Activated CD8-positive, alpha-beta T cell treated with anti-CD3 and anti-CD28 coated beads for 36 hours (primary cell): Measurements from ENCODE around the gene RANBP1. TPM values are rescaled to one million over a fixed set of nuclear protein-coding genes. Genes with fewer than 3 reads are reported as not detected.

Experiments used
- ATAC-seq: fragments of 200-7000 bp; cut with Tn5 transposase; one replicate; pipeline ENCODE4 v1.10.0; 2021; ENCODE audit warnings: mild to moderate bottlenecking, moderate library complexity
- CTCF ChIA-PET: fragments of 350-600 bp; sonication (Branson Sonifier 250); formaldehyde crosslinking; loops from one replicate; lab custom pipeline; 2021; ENCODE audit warnings: antibody characterized with exemption; lab: Charles Lee
- POLR2A ChIA-PET: fragments of 350-600 bp; sonication (Branson Sonifier 250); formaldehyde crosslinking; loops from one replicate; lab custom pipeline; 2021; ENCODE audit warnings: antibody characterized with exemption; lab: Charles Lee
- DNase-seq: peaks from one replicate; pipeline ENCODE4 v3.0.0-alpha.2; 2020
- H3K27ac Mint-ChIP-seq: one replicate; pipeline ENCODE4 v1.8.0; 2021; ENCODE audit warnings: mild to moderate bottlenecking, mixed read lengths
- H3K27me3 Mint-ChIP-seq: one replicate; pipeline ENCODE4 v1.8.0; 2021; ENCODE audit warnings: mixed read lengths
- H3K36me3 Mint-ChIP-seq: one replicate; pipeline ENCODE4 v1.8.0; 2021; ENCODE audit warnings: low read depth, mixed read lengths
- H3K4me1 Mint-ChIP-seq: one replicate; pipeline ENCODE4 v1.8.0; 2021; ENCODE audit warnings: low read depth, mixed read lengths
- H3K4me3 Mint-ChIP-seq: one replicate; pipeline ENCODE4 v1.8.0; 2021; ENCODE audit warnings: mild to moderate bottlenecking, moderate library complexity, mixed read lengths
- H3K9me3 Mint-ChIP-seq: one replicate; pipeline ENCODE4 v1.8.0; 2021; ENCODE audit warnings: mixed read lengths
- CTCF ChIP-seq: fragments of 200-600 bp; IDR thresholded peaks from one replicate; pipeline ENCODE4 v1.8.0; 2022; ENCODE audit warnings: antibody characterized with exemption, mild to moderate bottlenecking
- intact Hi-C: fragments of 100-400 bp; cut with micrococcal nuclease; formaldehyde crosslinking; loops from one replicate; pipeline ENCODE4 v1.10.0; 2022
- total RNA-seq, 2 experiments: library from RNA; stranded (reverse); gene quantifications; one replicate each; pipeline ENCODE4 v1.2.3, GENCODE V29; 2021

RANBP1 gene
- total RNA-seq, 2 experiments from 2014 or later = 411 to 412 TPM

GRCh38 chr22:20117633-20118299 is 1.9 kb downstream of the RANBP1 start:
- no peak for TF ChIP-seq CTCF
- intact Hi-C loops = loop anchor here (2.0 to 5.0 kb wide), 2 partner anchors 17 to 35 kb away; partner anchors contain the start of gene DGCR8
- Mint-ChIP-seq H3K27me3 (no peaks in the 10 kb centered on the region), H3K9me3 (no peaks in the 10 kb centered on the region), H3K4me3 (peak overlapping the region; percentile 97), H3K4me1 (peaks cover 62% of the 10 kb centered on the region), H3K36me3 (peaks cover 72% of the 10 kb centered on the region), H3K27ac (peak overlapping the region; percentile 95)
- ATAC-seq (peak; percentile 50), DNase-seq (peak; percentile 97)
- ChIA-PET POLR2A (interaction anchor here (0.6 to 6.8 kb wide), 23 partner anchors 10 to 205 kb away, joined by 3 to 111 read pairs (median 5); partner anchors contain the start of genes TANGO2 and ZDHHC8), CTCF (interaction anchor here (0.6 to 1.5 kb wide), 5 partner anchors 9 to 95 kb away, joined by 3 to 4 read pairs (median 3); no protein-coding TSS in a partner anchor)

DNA sequence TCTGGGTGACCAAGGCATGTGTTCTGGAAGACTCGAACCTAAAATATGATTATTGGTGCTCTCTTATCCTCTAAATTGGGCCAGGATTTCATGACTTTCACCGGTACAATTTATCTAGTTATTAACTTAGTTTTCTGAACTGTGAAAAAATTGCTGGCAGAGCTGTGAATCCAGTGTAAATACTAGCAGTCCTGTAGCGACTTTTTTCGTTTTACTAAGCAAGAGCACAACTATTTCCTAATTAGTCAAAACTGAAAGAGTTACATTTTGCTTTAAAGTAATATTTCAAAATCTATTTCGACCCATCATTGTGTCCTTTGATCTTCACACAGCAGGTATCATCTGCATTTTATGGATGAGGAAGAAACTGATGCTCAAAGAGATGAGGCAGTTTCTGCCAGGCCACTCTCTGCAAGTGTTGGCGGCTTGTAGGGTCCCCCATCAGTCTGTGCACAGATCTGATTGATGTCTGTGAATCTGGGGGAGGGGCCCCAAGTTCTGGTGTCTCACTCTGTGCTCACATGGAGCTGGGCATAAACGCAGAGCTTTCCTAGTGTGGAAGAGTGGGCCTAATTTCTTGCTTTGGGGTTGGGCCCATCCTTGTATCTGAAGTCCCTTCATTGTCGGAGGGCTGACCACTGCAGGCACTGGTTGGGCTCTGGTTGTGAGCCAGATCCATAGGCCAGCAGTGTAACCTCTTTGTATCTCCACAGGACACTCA is 2.6 kb downstream of the RANBP1 start:
- Mint-ChIP-seq H3K4me3 (peak overlapping the region; percentile 97), H3K36me3 (peaks cover 70% of the 10 kb centered on the region), H3K9me3 (no peaks in the 10 kb centered on the region), H3K27ac (peak overlapping the region; percentile 95), H3K4me1 (peaks cover 56% of the 10 kb centered on the region), H3K27me3 (no peaks in the 10 kb centered on the region)
- CTCF ChIA-PET = interaction anchor here (1.4 to 2.1 kb wide), 3 partner anchors 10 to 35 kb away, joined by 3 to 11 read pairs (median 3); no protein-coding TSS in a partner anchor
- DNase-seq = peak; percentile 35
- no peak for TF ChIP-seq CTCF
- POLR2A ChIA-PET = interaction anchor here (0.6 to 6.8 kb wide), 23 partner anchors 9 to 204 kb away, joined by 3 to 111 read pairs (median 5); partner anchors contain the start of genes TANGO2 and ZDHHC8
- intact Hi-C loops = loop anchor here (5.0 kb wide), 1 partner anchor 36 kb away; the partner anchor contains the start of gene DGCR8
- ATAC-seq = no peak

DNA sequence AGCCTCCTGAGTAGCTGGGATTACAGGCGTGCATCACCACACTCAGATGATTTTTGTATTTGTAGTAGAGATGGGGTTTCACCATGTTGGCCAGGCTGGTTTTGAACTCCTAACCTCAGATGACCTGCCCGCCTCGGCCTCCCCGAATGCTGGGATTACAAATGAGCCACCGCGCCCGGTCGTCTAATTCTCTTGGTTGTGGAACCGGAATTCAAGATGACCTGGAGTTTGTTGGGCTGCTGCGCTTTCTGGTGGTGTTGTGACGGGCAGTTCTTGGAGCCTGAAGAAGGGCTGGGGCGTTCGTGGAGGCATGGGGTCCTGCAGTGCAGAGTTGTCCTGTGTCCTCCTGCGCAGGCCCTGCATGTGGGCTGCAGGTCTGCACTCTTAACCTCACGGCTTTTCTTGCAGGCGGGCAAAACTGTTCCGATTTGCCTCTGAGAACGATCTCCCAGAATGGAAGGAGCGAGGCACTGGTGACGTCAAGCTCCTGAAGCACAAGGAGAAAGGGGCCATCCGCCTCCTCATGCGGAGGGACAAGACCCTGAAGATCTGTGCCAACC is 6.0 kb downstream of the RANBP1 start:
- DNase-seq (no peak), ATAC-seq (no peak)
- intact Hi-C loops = no loop called here
- CTCF ChIA-PET = no interaction called here
- Mint-ChIP-seq H3K4me1 (peaks cover 39% of the 10 kb centered on the region), H3K9me3 (no peaks in the 10 kb centered on the region), H3K27me3 (no peaks in the 10 kb centered on the region), H3K27ac (no peak overlapping the region), H3K36me3 (peaks cover 74% of the 10 kb centered on the region), H3K4me3 (no peak overlapping the region)
- no peak for TF ChIP-seq CTCF
- POLR2A ChIA-PET = interaction anchor here (0.6 to 1.5 kb wide), 5 partner anchors 9 to 27 kb away, joined by 3 to 4 read pairs (median 3); partner anchors contain the start of gene ZDHHC8

- ATAC-seq = no peak
- H3K9me3 Mint-ChIP-seq = no peaks in the 10 kb centered on the region
- POLR2A ChIA-PET = interaction anchor here (1.1 to 8.4 kb wide), 6 partner anchors 6 to 27 kb away, joined by 4 to 111 read pairs (median 6); partner anchors contain the start of genes RANBP1 and TRMT2A
- H3K27me3 Mint-ChIP-seq = no peaks in the 10 kb centered on the region
- peaks cover 44% of the 10 kb centered on the region for H3K4me1 Mint-ChIP-seq
- H3K36me3 Mint-ChIP-seq = peaks cover 73% of the 10 kb centered on the region
- no peak for TF ChIP-seq CTCF
- no peak for DNase-seq
- CTCF ChIA-PET = interaction anchor here (1.5 kb wide), 1 partner anchor 13 kb away, joined by 3 read pairs; no protein-coding TSS in a partner anchor
- H3K27ac Mint-ChIP-seq = no peak overlapping the region
- intact Hi-C loops = no loop called here
- H3K4me3 Mint-ChIP-seq = no peak overlapping the region
Measured at GRCh38 chr22:20123366-20124082, 7.6 kb downstream of the RANBP1 start.
